Ascending aorta (tissue), 2 donors: ENCODE results near the gene ARHGAP42. TPM values are rescaled to one million over a fixed set of nuclear protein-coding genes. Genes with fewer than 3 reads are reported as not detected.

Source experiments
- DNase-seq, 2 donors: peaks; one replicate each; pipeline ENCODE4 v3.0.0-alpha.2; 2019; ENCODE audit warnings: low spot score in 2 of 2
- H3K27ac ChIP-seq, 2 donors: fragments of 200-600 bp; sonication (generic); one replicate each; pipeline ENCODE4 v1.5.1; 2016 to 2017; ENCODE audit warnings: mild to moderate bottlenecking in 1 of 2
- H3K27me3 ChIP-seq: fragments of 200-600 bp; sonication (generic); one replicate; pipeline ENCODE4 v1.5.1; 2017
- H3K36me3 ChIP-seq, 2 donors: fragments of 200-600 bp; sonication (generic); one replicate each; pipeline ENCODE4 v1.5.1; 2016
- H3K4me1 ChIP-seq, 2 donors: fragments of 200-600 bp; sonication (generic); one replicate each; pipeline ENCODE4 v1.5.1; 2016 to 2017; ENCODE audit warnings: mild to moderate bottlenecking in 1 of 2
- H3K4me3 ChIP-seq, 2 donors: fragments of 200-600 bp; sonication (generic); one replicate each; pipeline ENCODE4 v1.5.1; 2016 to 2017; ENCODE audit warnings: mild to moderate bottlenecking in 1 of 2
- H3K9me3 ChIP-seq, 2 donors: fragments of 200-600 bp; sonication (generic); one replicate each; pipeline ENCODE4 v1.5.1; 2016
- CTCF ChIP-seq, 3 experiments: fragments of 200-600 bp in 2 of 3; fragments of 450-650 bp in 1 of 3; sonication (generic) in 2 of 3; IDR thresholded peaks; one replicate each; pipeline ENCODE4 v1.5.1; 2016 to 2019; ENCODE audit warnings: antibody characterized with exemption in 3 of 3, mild to moderate bottlenecking in 1 of 3, moderate library complexity in 1 of 3
- intact Hi-C: fragments of 100-400 bp; cut with DNase I; formaldehyde crosslinking; loops from one replicate; pipeline ENCODE4 v1.15.1; 2023
- total RNA-seq: library from RNA; depleted of rRNA; stranded (reverse); fragments of >200 nt; gene quantifications from one replicate; pipeline ENCODE4 v1.1.0, GENCODE V29; 2016

The ARHGAP42 gene
- total RNA-seq, 1 donor from 2014 or later: 4.7 TPM

GRCh38 chr11:100761841-100762240 is 74.8 kb downstream of the ARHGAP42 start:
- intact Hi-C loops: no loop called here
- TF ChIP-seq CTCF (IDR thresholded peaks at IDR 0.05): no peak
- no peaks in the 10 kb centered on the region for H3K27me3 ChIP-seq
- H3K27ac ChIP-seq: no peak overlapping the region
- DNase-seq: no peak
- H3K4me1 ChIP-seq: no peaks in the 10 kb centered on the region
- no peaks in the 10 kb centered on the region for H3K36me3 ChIP-seq
- H3K4me3 ChIP-seq: no peak overlapping the region
- no peaks in the 10 kb centered on the region for H3K9me3 ChIP-seq

- Histone ChIP-seq H3K27me3 (no peaks in the 10 kb centered on the region), H3K27ac (no peak overlapping the region), H3K9me3 (no peaks in the 10 kb centered on the region), H3K4me3 (no peak overlapping the region), H3K36me3 (no peaks in the 10 kb centered on the region), H3K4me1 (no peaks in the 10 kb centered on the region)
- TF ChIP-seq CTCF (IDR thresholded peaks at IDR 0.05): no peak
- intact Hi-C loops: no loop called here
- no peak for DNase-seq
These were observed 79.7 kb downstream of the ARHGAP42 start for GRCh38 chr11:100766764-100767163.

- intact Hi-C loops: no loop called here
- Histone ChIP-seq H3K27ac (no peak overlapping the region), H3K27me3 (no peaks in the 10 kb centered on the region), H3K4me3 (no peak overlapping the region), H3K36me3 (no peaks in the 10 kb centered on the region), H3K4me1 (no peaks in the 10 kb centered on the region), H3K9me3 (no peaks in the 10 kb centered on the region)
- no peak for TF ChIP-seq CTCF (IDR thresholded peaks at IDR 0.05)
- DNase-seq: no peak
These were observed 82.1 kb downstream of the ARHGAP42 start for GRCh38 chr11:100769165-100769564.

- no peak overlapping the region for H3K27ac ChIP-seq
- H3K4me3 ChIP-seq: no peak overlapping the region
- DNase-seq: no peak
- H3K27me3 ChIP-seq: no peaks in the 10 kb centered on the region
- no peaks in the 10 kb centered on the region for H3K4me1 ChIP-seq
- no peaks in the 10 kb centered on the region for H3K36me3 ChIP-seq
- TF ChIP-seq CTCF (IDR thresholded peaks at IDR 0.05): no peak
- H3K9me3 ChIP-seq: no peaks in the 10 kb centered on the region
- intact Hi-C loops: no loop called here
These were observed 82.5 kb downstream of the ARHGAP42 start for GRCh38 chr11:100769617-100770016.

GRCh38 chr11:100774132-100774531 is 87.0 kb downstream of the ARHGAP42 start:
- Histone ChIP-seq H3K27ac (no peak overlapping the region), H3K4me1 (no peaks in the 10 kb centered on the region), H3K4me3 (no peak overlapping the region), H3K36me3 (no peaks in the 10 kb centered on the region), H3K27me3 (no peaks in the 10 kb centered on the region), H3K9me3 (no peaks in the 10 kb centered on the region)
- intact Hi-C loops: no loop called here
- TF ChIP-seq CTCF (IDR thresholded peaks at IDR 0.05): no peak
- DNase-seq: no peak

GRCh38 chr11:100774859-100775258 is 87.8 kb downstream of the ARHGAP42 start:
- no peaks in the 10 kb centered on the region for H3K9me3 ChIP-seq
- no peak for DNase-seq
- no peaks in the 10 kb centered on the region for H3K4me1 ChIP-seq
- intact Hi-C loops: no loop called here
- no peak overlapping the region for H3K4me3 ChIP-seq
- no peaks in the 10 kb centered on the region for H3K36me3 ChIP-seq
- no peak overlapping the region for H3K27ac ChIP-seq
- TF ChIP-seq CTCF (IDR thresholded peaks at IDR 0.05): no peak
- H3K27me3 ChIP-seq: no peaks in the 10 kb centered on the region
